ENCODE measurements around the gene OR6A2. TPM values are rescaled to one million over a fixed set of nuclear protein-coding genes. Genes with fewer than 3 reads are reported as not detected.

OR6A2 gene
- total RNA-seq, 1 experiment from 2014 or later, result 0.33 TPM

- Histone ChIP-seq H2BK12ac (ENCODE audit: insufficient read length, low read depth, low read length) (no peak overlapping the region), H3K27me3 (ENCODE audit: insufficient read depth, low read length) (no peaks in the 10 kb centered on the region), H3K9me3 (ENCODE audit: control insufficient read depth, low read depth, low read length) (no peaks in the 10 kb centered on the region), H2BK5ac (ENCODE audit: insufficient read length, low read length) (no peak overlapping the region), H3K23me2 (ENCODE audit: insufficient read length, low read depth, low read length, poor library complexity, severe bottlenecking) (no peaks in the 10 kb centered on the region), H3K79me2 (ENCODE audit: insufficient read depth, low read length) (no peaks in the 10 kb centered on the region), H3K4me1 (ENCODE audit: insufficient read depth, low read length) (no peaks in the 10 kb centered on the region), H3K14ac (ENCODE audit: insufficient read depth, low read length) (no peak overlapping the region), H3K9ac (ENCODE audit: extremely low read depth, insufficient read length, low read length) (no peak overlapping the region), H2BK15ac (ENCODE audit: low read depth, low read length) (no peak overlapping the region), H3K23ac (ENCODE audit: insufficient read length, low read depth, low read length) (no peak overlapping the region), H4K5ac (ENCODE audit: insufficient read length, low read depth, low read length) (no peak overlapping the region), H2BK20ac (ENCODE audit: low read depth, low read length, poor library complexity, severe bottlenecking) (no peak overlapping the region), H4K20me1 (ENCODE audit: control insufficient read depth, insufficient read depth, insufficient read length) (no peaks in the 10 kb centered on the region), H3K4me2 (ENCODE audit: insufficient read depth, insufficient read length, low read length) (no peak overlapping the region), H3K79me1 (ENCODE audit: insufficient read depth, low read depth, low read length, poor library complexity, severe bottlenecking) (no peaks in the 10 kb centered on the region), H2BK120ac (ENCODE audit: low read depth, low read length, poor library complexity, severe bottlenecking) (no peak overlapping the region), H3K18ac (ENCODE audit: insufficient read length, low read depth, low read length) (no peak overlapping the region), H3K56ac (ENCODE audit: insufficient read length, low read depth, low read length) (no peak overlapping the region), H3K4ac (ENCODE audit: low read depth, low read length) (no peak overlapping the region), H2AFZ (ENCODE audit: low read length) (no peak overlapping the region), H3K27ac (ENCODE audit: insufficient read length, low read depth, low read length) (no peak overlapping the region), H3T11ph (ENCODE audit: low read length) (no peak overlapping the region), H4K8ac (replicated peaks; ENCODE audit: insufficient read length, low read depth, low read length) (no peak overlapping the region), H2AK5ac (ENCODE audit: insufficient read length, low read length) (no peak overlapping the region), H4K91ac (ENCODE audit: insufficient read length, low read depth, low read length) (no peak overlapping the region)
- Mint-ChIP-seq H3K9me3 (no peaks in the 10 kb centered on the region; a peak in 1 of 5 replicates), H3K4me3 (no peak overlapping the region), H3K27me3 (ENCODE audit: low read depth) (no peaks in the 10 kb centered on the region), H3K27ac (no peak overlapping the region), H3K36me3 (ENCODE audit: insufficient read depth in 1 of 3, low read depth in 3 of 3) (no peaks in the 10 kb centered on the region), H3K4me1 (no peaks in the 10 kb centered on the region)
- no CpG with 5 or more reads among the region's 1 CpG for WGBS (ENCODE audit: extremely low coverage, insufficient read length, low lambda C conversion rate)
- no peak for DNase-seq
- TF ChIP-seq CTCF (conservative IDR thresholded peaks at IDR 0.05), result no peak
These were observed 52.9 kb downstream of the OR6A2 start for GRCh38 chr11:6746626-6747025.

Measured in H9 (cell line).